SK-N-SH treated with all-trans-retinoic acid at 6 μM for 48 hours (cell line): ENCODE results near the gene CACNA2D3.

ENCODE experiments used
- ATAC-seq: fragments of 200-7000 bp; cut with Tn5 transposase; 3 replicates; pipeline ENCODE4 v1.9.1; 2020; ENCODE audit warnings: mild to moderate bottlenecking, moderate library complexity
- ARNTL ChIP-seq: fragments of 450-650 bp; formaldehyde crosslinking; IDR thresholded peaks from 2 replicates; pipeline ENCODE4 v1.5.0; 2020; ENCODE audit warnings: low read depth, mild to moderate bottlenecking, moderate library complexity, borderline replicate concordance
- BACH2 ChIP-seq: fragments of 250-450 bp; sonication (Bioruptor Pico); IDR thresholded peaks from 2 replicates; pipeline ENCODE4 v1.9.0; 2021; ENCODE audit warnings: mild to moderate bottlenecking, borderline replicate concordance
- ESRRG ChIP-seq: fragments of 250-450 bp; sonication (Bioruptor Pico); IDR thresholded peaks from 2 replicates; pipeline ENCODE4 v1.6.1; 2021; ENCODE audit warnings: mild to moderate bottlenecking
- GLIS3 ChIP-seq: fragments of 250-450 bp; sonication (Bioruptor Pico); IDR thresholded peaks from 2 replicates; pipeline ENCODE4 v1.5.0; 2020; ENCODE audit warnings: mild to moderate bottlenecking, moderate library complexity
- ISL1 ChIP-seq: fragments of 250-450 bp; sonication (Bioruptor Pico); IDR thresholded peaks from 2 replicates; pipeline ENCODE4 v2.1.2; 2022; ENCODE audit warnings: mild to moderate bottlenecking, moderate library complexity
- OSR1 ChIP-seq: fragments of 250-450 bp; sonication (Bioruptor Pico); IDR thresholded peaks from 2 replicates; pipeline ENCODE4 v1.8.0; 2022; ENCODE audit warnings: moderate library complexity, mild to moderate bottlenecking, inconsistent platforms
- PATZ1 ChIP-seq: fragments of 250-450 bp; sonication (Bioruptor Pico); IDR thresholded peaks from 2 replicates; pipeline ENCODE4 v1.8.0; 2020; ENCODE audit warnings: mild to moderate bottlenecking, moderate library complexity, borderline replicate concordance
- PPARA ChIP-seq: fragments of 250-450 bp; sonication (Bioruptor Pico); IDR thresholded peaks from 2 replicates; pipeline ENCODE4 v1.5.0; 2020; ENCODE audit warnings: mild to moderate bottlenecking, borderline replicate concordance
- RARB ChIP-seq: fragments of 250-450 bp; sonication (Bioruptor Pico); IDR thresholded peaks from 2 replicates; pipeline ENCODE4 v1.8.0; 2021; ENCODE audit warnings: mild to moderate bottlenecking, moderate library complexity
- SNAI2 ChIP-seq: fragments of 250-450 bp; sonication (Bioruptor Pico); IDR thresholded peaks from 2 replicates; pipeline ENCODE4 v1.5.0; 2020; ENCODE audit warnings: mild to moderate bottlenecking, moderate library complexity
- TCF4 ChIP-seq: fragments of 250-450 bp; sonication (Bioruptor Pico); IDR thresholded peaks from 2 replicates; pipeline ENCODE4 v1.8.0; 2021; ENCODE audit warnings: mild to moderate bottlenecking, moderate library complexity, borderline replicate concordance
- TOX ChIP-seq: fragments of 250-450 bp; sonication (Bioruptor Pico); IDR thresholded peaks from 2 replicates; pipeline ENCODE4 v1.8.0; 2021; ENCODE audit warnings: mild to moderate bottlenecking, moderate library complexity, borderline replicate concordance
- TSHZ2 ChIP-seq: fragments of 250-450 bp; sonication (Bioruptor Pico); IDR thresholded peaks from 2 replicates; pipeline ENCODE4 v1.5.0; 2020; ENCODE audit warnings: mild to moderate bottlenecking, moderate library complexity
- ZC3H10 ChIP-seq: fragments of 250-450 bp; sonication (Bioruptor Pico); IDR thresholded peaks from 2 replicates; pipeline ENCODE4 v1.5.1; 2021; ENCODE audit warnings: mild to moderate bottlenecking, moderate library complexity
- ZFP3 ChIP-seq: fragments of 250-450 bp; sonication (Bioruptor Pico); IDR thresholded peaks from 2 replicates; pipeline ENCODE4 v1.5.0; 2020; ENCODE audit warnings: mild to moderate bottlenecking, moderate library complexity
- ZFP30 ChIP-seq: fragments of 450-650 bp; formaldehyde crosslinking; IDR thresholded peaks from 2 replicates; pipeline ENCODE4 v1.5.0; 2022; ENCODE audit warnings: mild to moderate bottlenecking, moderate library complexity
- ZNF565 ChIP-seq: fragments of 450-650 bp; formaldehyde crosslinking; conservative IDR thresholded peaks from 2 replicates; pipeline ENCODE4 v1.5.0; 2020; ENCODE audit warnings: low read depth, mild to moderate bottlenecking, moderate library complexity
- ZNF70 ChIP-seq: fragments of 450-650 bp; formaldehyde crosslinking; IDR thresholded peaks from 2 replicates; pipeline ENCODE4 v1.5.0; 2020; ENCODE audit warnings: mild to moderate bottlenecking, moderate library complexity
- ZNF8 ChIP-seq: fragments of 450-650 bp; formaldehyde crosslinking; IDR thresholded peaks from 2 replicates; pipeline ENCODE4 v1.5.0; 2020; ENCODE audit warnings: mild to moderate bottlenecking, moderate library complexity
- TF ChIP-seq, protein P1 (sequence below): fragments of 250-450 bp; sonication (Bioruptor Pico); IDR thresholded peaks from 2 replicates; pipeline ENCODE4 v1.8.0; 2021; ENCODE audit warnings: low read depth, mild to moderate bottlenecking, moderate library complexity, borderline replicate concordance
- TF ChIP-seq, protein P2 (sequence below): fragments of 250-450 bp; sonication (Bioruptor Pico); IDR thresholded peaks from 2 replicates; pipeline ENCODE4 v1.5.1; 2021; ENCODE audit warnings: mild to moderate bottlenecking, moderate library complexity
- TF ChIP-seq, protein P3 (sequence below): fragments of 250-450 bp; sonication (Bioruptor Pico); IDR thresholded peaks from 2 replicates; pipeline ENCODE4 v1.5.1; 2020; ENCODE audit warnings: low read depth, mild to moderate bottlenecking, moderate library complexity

Gene CACNA2D3

DNA sequence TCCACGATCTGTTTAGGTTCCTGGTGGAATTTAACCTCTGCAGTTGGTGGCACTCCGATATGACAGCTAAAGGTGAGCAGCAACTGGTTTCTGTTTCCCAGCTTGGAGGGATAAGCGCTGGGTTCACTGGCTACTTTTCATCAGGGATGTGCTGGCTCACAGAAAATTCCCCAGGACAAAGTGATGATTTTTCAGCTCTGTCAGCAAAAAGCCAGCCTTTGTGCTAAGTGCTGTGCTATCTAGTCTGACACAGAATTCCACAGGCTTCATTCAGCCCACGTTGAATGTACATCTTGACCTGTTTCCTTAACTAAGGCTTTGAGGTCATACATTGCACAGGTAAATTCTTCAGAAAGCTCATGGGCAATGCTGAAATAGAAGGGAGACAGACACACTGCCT is 887.0 kb downstream of the CACNA2D3 start:
- no peak for ATAC-seq
- TF ChIP-seq ISL1 (CRISPR knock-in tag) (no peak), ZC3H10 (no peak)

GRCh38 chr3:55012091-55012490 is 889.7 kb downstream of the CACNA2D3 start:
- no peak for ATAC-seq
- TF ChIP-seq ZNF565 (CRISPR knock-in tag) (no peak), ZFP3 (CRISPR knock-in tag) (no peak), RARB (CRISPR knock-in tag) (no peak), ZNF70 (CRISPR knock-in tag) (no peak), OSR1 (CRISPR knock-in tag) (no peak), TSHZ2 (CRISPR knock-in tag) (no peak), SNAI2 (CRISPR knock-in tag) (no peak), TOX (CRISPR knock-in tag) (no peak), GLIS3 (no peak), PPARA (no peak), ESRRG (CRISPR knock-in tag) (no peak), ZFP30 (CRISPR knock-in tag) (no peak), PATZ1 (CRISPR knock-in tag) (no peak), BACH2 (CRISPR knock-in tag) (no peak)
- TF ChIP-seq, protein P1, sequence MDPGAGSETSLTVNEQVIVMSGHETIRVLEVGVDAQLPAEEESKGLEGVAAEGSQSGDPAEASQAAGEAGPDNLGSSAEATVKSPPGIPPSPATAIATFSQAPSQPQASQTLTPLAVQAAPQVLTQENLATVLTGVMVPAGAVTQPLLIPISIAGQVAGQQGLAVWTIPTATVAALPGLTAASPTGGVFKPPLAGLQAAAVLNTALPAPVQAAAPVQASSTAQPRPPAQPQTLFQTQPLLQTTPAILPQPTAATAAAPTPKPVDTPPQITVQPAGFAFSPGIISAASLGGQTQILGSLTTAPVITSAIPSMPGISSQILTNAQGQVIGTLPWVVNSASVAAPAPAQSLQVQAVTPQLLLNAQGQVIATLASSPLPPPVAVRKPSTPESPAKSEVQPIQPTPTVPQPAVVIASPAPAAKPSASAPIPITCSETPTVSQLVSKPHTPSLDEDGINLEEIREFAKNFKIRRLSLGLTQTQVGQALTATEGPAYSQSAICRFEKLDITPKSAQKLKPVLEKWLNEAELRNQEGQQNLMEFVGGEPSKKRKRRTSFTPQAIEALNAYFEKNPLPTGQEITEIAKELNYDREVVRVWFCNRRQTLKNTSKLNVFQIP = no peak
- TF ChIP-seq, protein P2, sequence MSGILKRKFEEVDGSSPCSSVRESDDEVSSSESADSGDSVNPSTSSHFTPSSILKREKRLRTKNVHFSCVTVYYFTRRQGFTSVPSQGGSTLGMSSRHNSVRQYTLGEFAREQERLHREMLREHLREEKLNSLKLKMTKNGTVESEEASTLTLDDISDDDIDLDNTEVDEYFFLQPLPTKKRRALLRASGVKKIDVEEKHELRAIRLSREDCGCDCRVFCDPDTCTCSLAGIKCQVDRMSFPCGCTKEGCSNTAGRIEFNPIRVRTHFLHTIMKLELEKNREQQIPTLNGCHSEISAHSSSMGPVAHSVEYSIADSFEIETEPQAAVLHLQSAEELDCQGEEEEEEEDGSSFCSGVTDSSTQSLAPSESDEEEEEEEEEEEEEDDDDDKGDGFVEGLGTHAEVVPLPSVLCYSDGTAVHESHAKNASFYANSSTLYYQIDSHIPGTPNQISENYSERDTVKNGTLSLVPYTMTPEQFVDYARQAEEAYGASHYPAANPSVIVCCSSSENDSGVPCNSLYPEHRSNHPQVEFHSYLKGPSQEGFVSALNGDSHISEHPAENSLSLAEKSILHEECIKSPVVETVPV = no peak
- TF ChIP-seq, protein P3, sequence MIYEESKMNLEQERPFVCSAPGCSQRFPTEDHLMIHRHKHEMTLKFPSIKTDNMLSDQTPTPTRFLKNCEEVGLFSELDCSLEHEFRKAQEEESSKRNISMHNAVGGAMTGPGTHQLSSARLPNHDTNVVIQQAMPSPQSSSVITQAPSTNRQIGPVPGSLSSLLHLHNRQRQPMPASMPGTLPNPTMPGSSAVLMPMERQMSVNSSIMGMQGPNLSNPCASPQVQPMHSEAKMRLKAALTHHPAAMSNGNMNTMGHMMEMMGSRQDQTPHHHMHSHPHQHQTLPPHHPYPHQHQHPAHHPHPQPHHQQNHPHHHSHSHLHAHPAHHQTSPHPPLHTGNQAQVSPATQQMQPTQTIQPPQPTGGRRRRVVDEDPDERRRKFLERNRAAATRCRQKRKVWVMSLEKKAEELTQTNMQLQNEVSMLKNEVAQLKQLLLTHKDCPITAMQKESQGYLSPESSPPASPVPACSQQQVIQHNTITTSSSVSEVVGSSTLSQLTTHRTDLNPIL = no peak
- TF ChIP-seq, all 23 proteins: peak for 0

DNA sequence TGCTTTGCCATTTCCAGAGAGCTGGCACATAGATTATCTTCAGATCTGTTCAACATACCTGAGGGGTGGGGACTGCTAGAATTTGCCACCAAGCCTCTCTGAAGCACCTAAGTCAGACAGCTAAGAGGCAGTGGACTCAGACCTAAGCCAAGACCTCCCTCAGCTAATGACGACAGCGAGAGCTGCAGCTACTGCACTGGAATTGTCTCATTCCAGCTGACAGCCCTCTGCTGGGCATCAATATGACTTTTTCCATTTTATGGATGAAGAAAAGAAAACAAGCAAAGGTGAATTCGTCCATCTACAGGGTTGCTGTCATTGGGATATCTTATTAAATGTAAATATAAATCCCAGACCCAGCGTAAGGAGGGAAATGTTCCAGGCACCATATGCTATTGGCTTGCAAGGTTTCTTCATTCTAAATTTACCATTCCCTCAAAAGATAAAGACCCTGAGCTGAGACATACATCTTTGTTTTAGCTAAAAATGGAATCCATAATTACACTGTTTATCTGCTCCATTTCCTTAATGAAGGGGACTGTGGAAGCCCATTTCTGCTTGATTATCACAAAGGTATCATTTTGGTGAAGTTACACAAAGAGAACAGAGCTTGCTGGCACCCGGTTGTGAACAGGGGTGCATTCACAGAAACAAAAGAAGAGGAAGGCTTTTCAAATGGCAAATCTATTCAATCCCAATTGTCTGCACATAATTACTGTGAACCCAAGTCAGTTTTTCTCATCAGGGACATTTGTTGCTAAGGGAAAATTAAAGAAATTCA is 891.0 kb downstream of the CACNA2D3 start:
- peak; percentile 71 for ATAC-seq
- TF ChIP-seq ARNTL (CRISPR knock-in tag) (no peak), PATZ1 (CRISPR knock-in tag) (no peak), ZNF8 (CRISPR knock-in tag) (no peak), ISL1 (CRISPR knock-in tag) (no peak), OSR1 (CRISPR knock-in tag) (no peak), GLIS3 (no peak), PPARA (no peak), BACH2 (CRISPR knock-in tag) (no peak), ESRRG (CRISPR knock-in tag) (no peak), RARB (CRISPR knock-in tag) (no peak), TSHZ2 (CRISPR knock-in tag) (no peak), TCF4 (CRISPR knock-in tag) (no peak)
- TF ChIP-seq, protein P2 = no peak
